A172 (cell line): ENCODE measurements around the gene DAPK2. TPM values are rescaled to one million over a fixed set of nuclear protein-coding genes. Genes with fewer than 3 reads are reported as not detected.
A peak's percentile ranks its signal among the peaks of the same experiment; 100 is the strongest.

Experiments
- DNase-seq: peaks from one replicate; pipeline ENCODE4 v3.0.0-alpha.2; 2015; ENCODE audit warnings: low spot score
- total RNA-seq: library from RNA; depleted of rRNA; stranded (reverse); fragments of >200 nt; shearing (Covaris generic); gene quantifications from 2 replicates; pipeline ENCODE4 v1.2.3, GENCODE V29; 2014; rRNA removed

DAPK2 gene
- total RNA-seq, 1 experiment from 2014 or later: 1.5 TPM

DNA sequence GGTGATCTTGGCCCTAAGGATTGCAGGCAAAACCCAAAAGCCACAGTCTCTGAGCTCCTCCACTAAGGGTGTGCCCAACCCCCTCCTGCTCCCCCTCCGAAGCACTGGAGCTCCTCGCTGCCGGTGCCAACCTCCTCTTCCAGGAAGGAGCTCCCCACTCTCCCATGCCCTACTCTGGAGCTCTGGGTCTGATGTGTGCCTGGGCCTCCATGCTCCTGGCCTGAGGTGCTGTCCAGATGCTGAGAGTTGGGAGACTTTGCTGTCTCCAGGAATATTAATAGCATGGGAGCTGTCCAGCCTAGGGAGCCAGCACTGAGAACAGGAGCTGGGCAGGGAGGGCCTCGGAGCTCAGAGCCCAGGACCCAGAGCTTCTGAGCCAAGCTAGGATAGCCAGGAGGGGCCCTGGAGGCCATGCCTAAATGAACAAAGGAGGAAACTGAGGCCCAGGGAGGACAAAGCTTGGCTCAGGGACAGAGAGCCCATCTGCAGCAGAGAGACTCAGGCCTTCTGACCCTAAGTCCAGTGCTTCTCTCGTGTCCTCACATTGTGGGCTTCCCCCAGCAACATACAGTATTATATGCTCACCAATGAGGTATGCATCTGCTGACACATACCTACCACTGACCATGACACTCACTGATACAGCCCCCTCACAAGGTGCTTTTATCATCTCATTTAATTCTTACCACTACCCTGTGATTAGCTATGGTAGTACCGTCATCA lies 175.6 kb downstream of the DAPK2 start:
- peak; percentile 74 for DNase-seq

DNA sequence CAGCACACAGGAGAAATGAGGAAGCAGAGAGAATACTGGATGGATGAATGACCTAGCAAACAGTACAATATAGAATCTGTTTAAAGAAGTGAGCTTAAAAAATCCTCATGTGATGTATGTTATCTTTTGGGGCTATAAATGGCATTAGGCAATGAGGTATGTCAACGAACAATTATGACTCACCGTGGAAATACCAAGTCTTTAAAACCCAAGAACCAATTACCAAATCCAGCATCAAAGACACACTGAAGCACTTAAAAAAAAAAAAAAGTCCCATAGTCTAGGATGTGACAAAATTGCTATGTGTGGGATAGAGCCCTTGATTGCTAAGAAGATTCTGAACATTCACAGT lies 176.3 kb downstream of the DAPK2 start:
- peak; percentile 26 for DNase-seq

DNA sequence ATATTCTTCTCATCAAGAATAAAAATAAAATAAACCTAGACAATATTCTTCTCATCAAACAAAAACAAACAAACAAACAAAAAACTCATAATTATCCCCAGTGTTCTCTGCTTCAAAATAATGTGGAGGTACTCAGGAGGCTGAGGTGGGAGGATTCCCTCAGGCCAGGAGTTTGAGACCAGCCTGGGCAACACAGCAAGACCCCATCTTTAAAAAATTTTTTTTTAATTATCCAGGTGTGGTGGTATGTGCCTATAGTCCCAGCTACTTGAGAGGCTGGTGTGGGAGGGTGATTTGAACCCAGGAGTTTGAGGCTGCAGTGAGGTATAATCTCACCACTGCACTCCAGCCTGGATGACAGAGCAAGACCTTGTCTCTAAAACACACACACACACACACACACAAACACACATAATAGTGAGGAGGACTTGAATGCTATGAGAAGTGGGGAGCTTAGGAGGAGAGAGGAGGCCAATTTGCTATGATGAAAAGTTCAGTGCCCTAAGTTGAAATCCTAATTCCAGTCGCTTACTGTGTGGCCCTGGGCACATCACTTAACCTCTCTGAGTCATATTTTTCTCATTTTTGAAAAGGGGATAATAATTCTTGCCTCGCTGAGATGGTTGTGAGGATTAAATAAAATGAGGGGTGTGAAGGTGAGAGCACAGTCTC lies 176.8 kb downstream of the DAPK2 start:
- DNase-seq: no peak

DNA sequence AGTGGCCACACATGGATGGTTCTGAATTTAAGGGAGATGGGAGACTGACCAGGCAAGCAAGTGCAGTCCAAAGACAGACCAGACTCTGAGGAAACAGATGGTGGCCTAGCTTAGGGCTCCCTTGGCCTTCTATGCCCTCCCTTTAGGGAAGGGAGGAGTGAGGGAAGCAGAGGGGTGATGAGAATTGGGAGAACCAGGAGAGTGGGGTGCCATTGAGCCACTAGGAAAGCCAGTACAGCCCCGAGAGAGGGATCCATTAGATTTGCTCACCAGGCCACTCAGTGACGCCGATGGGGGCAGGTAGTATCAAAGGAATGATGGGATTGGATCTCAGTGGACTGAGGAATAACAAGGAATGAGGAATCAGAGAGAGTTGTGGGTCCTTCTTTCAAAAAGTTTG lies 182.1 kb downstream of the DAPK2 start:
- DNase-seq: no peak

DNA sequence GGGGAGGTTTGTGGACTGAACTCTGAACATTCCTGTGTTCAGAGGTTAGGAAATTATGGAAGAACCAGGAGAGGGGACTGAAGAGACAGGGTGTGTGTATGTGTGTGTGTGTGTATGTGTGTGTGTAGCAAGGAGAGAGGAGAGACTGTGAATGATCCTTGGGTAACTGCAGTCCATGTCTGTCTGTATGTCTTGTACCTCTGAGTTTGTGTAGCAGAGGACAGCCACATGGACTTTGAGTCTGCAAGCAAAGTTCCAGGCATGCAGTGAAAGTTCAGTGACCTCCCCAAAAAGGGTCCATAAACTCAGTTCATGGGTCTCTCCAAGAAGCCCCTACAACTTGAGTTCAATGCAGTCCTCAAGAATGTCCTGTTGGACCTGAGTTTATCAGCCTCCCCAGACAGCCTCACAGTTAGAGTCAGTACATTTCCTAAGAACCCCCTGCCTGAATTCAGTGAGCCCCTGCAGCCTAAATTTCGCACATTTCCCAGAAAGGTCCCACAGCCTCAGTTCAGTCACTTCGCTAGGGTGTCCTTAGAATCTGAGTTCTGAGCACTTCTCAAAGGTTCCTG lies 184.3 kb downstream of the DAPK2 start:
- no peak for DNase-seq

DNA sequence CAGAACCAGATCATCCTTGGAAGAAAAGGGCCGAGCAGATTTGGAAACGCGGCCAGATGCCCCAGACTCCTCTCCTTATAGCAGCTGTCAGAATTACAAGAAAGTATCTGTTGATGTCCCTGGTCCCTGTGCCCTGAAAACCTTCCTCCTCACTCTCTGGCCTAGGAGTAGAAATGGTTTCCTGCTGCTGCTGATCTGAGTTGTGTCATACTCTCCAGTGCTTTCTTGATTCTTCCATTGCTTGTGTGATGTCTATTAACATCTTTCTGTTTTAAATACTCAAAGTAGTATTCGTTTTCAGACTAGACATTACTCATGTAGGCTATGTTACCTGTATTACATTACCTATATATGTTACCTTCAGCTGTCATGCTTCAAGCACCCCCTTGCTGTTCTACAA lies 185.7 kb downstream of the DAPK2 start:
- DNase-seq: no peak

DNA sequence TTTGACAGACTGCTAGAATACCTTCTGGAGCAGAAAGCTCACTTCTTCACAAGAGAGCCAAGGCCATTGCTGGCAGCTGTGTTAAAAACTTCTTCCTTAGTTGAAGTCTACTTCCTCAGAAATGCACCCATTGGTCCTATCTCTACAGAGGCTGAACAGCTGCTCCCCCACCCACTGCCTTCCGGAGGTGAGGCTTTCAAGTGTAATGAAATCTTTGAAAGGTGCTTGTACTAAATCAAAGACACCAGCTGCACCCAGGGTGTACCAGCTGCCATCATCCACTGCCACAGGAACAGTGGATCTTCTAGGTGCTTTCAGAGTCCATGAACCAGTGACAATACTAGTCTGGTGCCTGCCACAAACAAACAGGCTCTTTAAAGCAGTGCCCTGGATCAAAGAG lies 186.1 kb downstream of the DAPK2 start:
- no peak for DNase-seq

DNA sequence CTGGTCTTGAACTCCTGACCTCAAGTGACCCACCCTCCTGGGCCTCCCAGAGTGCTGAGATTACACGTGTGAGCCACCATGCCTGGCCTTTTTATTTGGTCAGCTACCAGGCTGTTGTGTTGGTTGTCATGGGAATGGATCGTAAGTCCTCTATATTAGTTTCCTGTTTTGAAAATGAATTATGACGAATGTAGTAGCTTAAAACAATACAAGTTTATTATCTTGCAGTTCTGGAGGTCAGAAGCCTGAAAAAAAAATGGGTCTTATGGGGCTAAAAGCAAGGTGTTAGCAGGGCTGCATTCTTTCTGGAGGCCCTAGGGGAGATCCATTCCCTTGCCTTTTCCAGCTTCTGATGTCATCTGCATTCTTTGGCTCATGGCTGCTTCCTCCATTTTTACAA lies 187.4 kb downstream of the DAPK2 start:
- DNase-seq: no peak

DNA sequence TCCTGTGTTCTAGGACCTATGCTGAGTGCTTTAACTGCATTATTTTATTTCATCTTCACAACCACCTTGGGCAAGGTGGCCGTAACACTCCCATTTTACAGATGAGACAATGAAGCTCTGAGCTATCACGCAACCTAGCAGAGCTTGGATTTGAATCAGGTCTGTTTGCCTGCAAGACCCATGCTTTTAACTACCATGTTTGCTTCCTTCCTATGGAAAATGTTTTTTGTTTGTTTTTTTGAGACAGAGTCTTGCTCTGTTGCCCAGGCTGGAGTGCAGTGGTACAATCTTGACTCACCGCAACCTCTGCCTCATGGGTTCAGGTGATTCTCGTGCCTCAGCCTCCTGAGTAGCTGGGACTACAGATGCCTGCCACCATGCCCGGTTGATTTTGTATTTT lies 187.8 kb downstream of the DAPK2 start:
- no peak for DNase-seq

DNA sequence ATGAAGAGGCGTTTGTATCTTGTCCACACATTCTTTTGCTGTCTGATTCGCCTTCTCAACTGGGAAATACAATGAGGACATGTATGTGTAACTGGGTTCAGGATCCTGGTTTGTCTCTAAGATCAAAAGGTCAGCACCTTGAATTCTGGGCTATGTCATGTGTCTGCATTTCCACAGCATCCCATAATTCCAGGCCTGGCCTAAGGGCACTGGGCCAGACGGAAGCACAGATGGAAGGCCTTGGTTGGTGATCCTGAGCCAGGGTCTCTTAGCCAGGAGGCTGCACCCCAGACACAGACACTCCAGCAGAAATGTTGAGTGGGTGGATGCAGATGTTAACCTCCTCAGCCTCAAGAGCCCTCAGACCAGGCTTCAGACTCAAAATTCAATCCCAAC lies 188.8 kb downstream of the DAPK2 start:
- DNase-seq: no peak

Other genes starting within 250 kb of the DAPK2 start
- gene HERC1, start 212.5 kb downstream of the DAPK2 start, total RNA-seq: 24.8 and 25.2 TPM in 2 replicates
- gene CIAO2A, start 47.4 kb upstream of the DAPK2 start, total RNA-seq: 179 and 181 TPM in 2 replicates
- 30.7 TPM in 2 replicates for gene SNX1, start 49.5 kb upstream of the DAPK2 start, total RNA-seq
- 0.78 and 1.3 TPM in 2 replicates for gene SNX22, start 105.2 kb upstream of the DAPK2 start, total RNA-seq
- 567 and 593 TPM in 2 replicates for gene PPIB, start 116.5 kb upstream of the DAPK2 start, total RNA-seq